H9 (cell line): ENCODE results near the gene RPGR. TPM values are rescaled to one million over a fixed set of nuclear protein-coding genes. Genes with fewer than 3 reads are reported as not detected.

Experiments used
- DNase-seq: peaks from one replicate; pipeline ENCODE4 v3.0.0-alpha.2; 2017
- H2AFZ ChIP-seq: one replicate; pipeline ENCODE4 v1.6.1; 2013; ENCODE audit warnings: mild to moderate bottlenecking, low read length, control low read depth, moderate library complexity
- H2AK5ac ChIP-seq: 2 replicates; pipeline ENCODE4 v1.6.1; 2013; ENCODE audit warnings: low read length, control low read depth, mixed read lengths; ENCODE audit not compliant: insufficient read length
- H2BK120ac ChIP-seq: one replicate; pipeline ENCODE4 v1.6.1; 2013; ENCODE audit warnings: low read depth, mild to moderate bottlenecking, low read length, control low read depth, inconsistent platforms; ENCODE audit not compliant: poor library complexity, severe bottlenecking
- H2BK12ac ChIP-seq: 2 replicates; pipeline ENCODE4 v1.6.1; 2013; ENCODE audit warnings: low read length, control low read depth, mixed read lengths, low read depth; ENCODE audit not compliant: insufficient read length
- H2BK15ac ChIP-seq: 2 replicates; pipeline ENCODE4 v1.6.1; 2013; ENCODE audit warnings: low read depth, low read length, control low read depth
- H2BK20ac ChIP-seq: one replicate; pipeline ENCODE4 v1.6.1; 2013; ENCODE audit warnings: low read depth, mild to moderate bottlenecking, low read length, control low read depth, inconsistent platforms; ENCODE audit not compliant: poor library complexity, severe bottlenecking
- H2BK5ac ChIP-seq: 2 replicates; pipeline ENCODE4 v1.6.1; 2013; ENCODE audit warnings: low read length, control low read depth, mixed read lengths; ENCODE audit not compliant: insufficient read length
- H3K14ac ChIP-seq: 2 replicates; pipeline ENCODE4 v1.6.1; 2013; ENCODE audit warnings: low read length, control low read depth; ENCODE audit not compliant: insufficient read depth
- H3K18ac ChIP-seq: 2 replicates; pipeline ENCODE4 v1.6.1; 2013; ENCODE audit warnings: low read depth, mild to moderate bottlenecking, mixed read lengths, low read length, control low read depth; ENCODE audit not compliant: insufficient read length
- H3K23ac ChIP-seq: 2 replicates; pipeline ENCODE4 v1.6.1; 2013; ENCODE audit warnings: low read length, control low read depth, mixed read lengths, low read depth; ENCODE audit not compliant: insufficient read length
- H3K23me2 ChIP-seq: 2 replicates; pipeline ENCODE4 v1.6.1; 2013; ENCODE audit warnings: low read depth, mild to moderate bottlenecking, mixed read lengths, low read length, control low read depth; ENCODE audit not compliant: insufficient read length, poor library complexity, severe bottlenecking
- H3K27ac ChIP-seq: 2 replicates; pipeline ENCODE4 v1.5.1; 2013; ENCODE audit warnings: low read length, control low read depth, mixed read lengths, low read depth; ENCODE audit not compliant: insufficient read length
- H3K27me3 ChIP-seq: 2 replicates; pipeline ENCODE4 v1.6.1; 2013; ENCODE audit warnings: low read length, control low read depth, inconsistent platforms; ENCODE audit not compliant: insufficient read depth
- H3K4ac ChIP-seq: 2 replicates; pipeline ENCODE4 v1.6.1; 2013; ENCODE audit warnings: low read depth, mild to moderate bottlenecking, control low read depth, inconsistent platforms, low read length, moderate library complexity
- H3K4me1 ChIP-seq: 2 replicates; pipeline ENCODE4 v1.6.1; 2013; ENCODE audit warnings: low read length, control low read depth, inconsistent platforms; ENCODE audit not compliant: insufficient read depth
- H3K4me2 ChIP-seq: 2 replicates; pipeline ENCODE4 v1.6.1; 2013; ENCODE audit warnings: low read length, control low read depth, mixed read lengths; ENCODE audit not compliant: insufficient read length, insufficient read depth
- H3K56ac ChIP-seq: 2 replicates; pipeline ENCODE4 v1.6.1; 2013; ENCODE audit warnings: low read depth, mild to moderate bottlenecking, mixed read lengths, low read length, control low read depth; ENCODE audit not compliant: insufficient read length
- H3K79me1 ChIP-seq: 2 replicates; pipeline ENCODE4 v1.6.1; 2013; ENCODE audit warnings: low read depth, mild to moderate bottlenecking, moderate library complexity, low read length, control low read depth, inconsistent platforms; ENCODE audit not compliant: insufficient read depth, poor library complexity, severe bottlenecking
- H3K79me2 ChIP-seq: 2 replicates; pipeline ENCODE4 v1.6.1; 2013; ENCODE audit warnings: low read length, control low read depth, inconsistent platforms; ENCODE audit not compliant: insufficient read depth
- H3K9ac ChIP-seq: 2 replicates; pipeline ENCODE4 v1.6.1; 2013; ENCODE audit warnings: low read length, control low read depth, mixed read lengths; ENCODE audit not compliant: insufficient read length; ENCODE audit errors: extremely low read depth
- H3K9me3 ChIP-seq: one replicate; pipeline ENCODE4 v1.6.1; 2013; ENCODE audit warnings: low read depth, low read length, inconsistent platforms; ENCODE audit not compliant: control insufficient read depth
- H3T11ph ChIP-seq: one replicate; pipeline ENCODE4 v1.6.1; 2013; ENCODE audit warnings: mild to moderate bottlenecking, low read length, control low read depth, inconsistent platforms
- H4K20me1 ChIP-seq: one replicate; pipeline ENCODE4 v1.6.1; 2013; ENCODE audit not compliant: control insufficient read depth, insufficient read length, insufficient read depth
- H4K5ac ChIP-seq: 2 replicates; pipeline ENCODE4 v1.6.1; 2013; ENCODE audit warnings: low read depth, mild to moderate bottlenecking, mixed read lengths, low read length, control low read depth; ENCODE audit not compliant: insufficient read length
- H4K8ac ChIP-seq: replicated peaks from 2 replicates; pipeline ENCODE4 v1.6.1; 2013; ENCODE audit warnings: low read length, control low read depth, mixed read lengths, low read depth; ENCODE audit not compliant: insufficient read length
- H4K91ac ChIP-seq: 2 replicates; pipeline ENCODE4 v1.6.1; 2013; ENCODE audit warnings: low read depth, mild to moderate bottlenecking, moderate library complexity, mixed read lengths, low read length, control low read depth; ENCODE audit not compliant: insufficient read length
- H3K27ac Mint-ChIP-seq, 3 experiments: 2 replicates in 2 of 3; 3 replicates in 1 of 3; pipeline ENCODE4 v1.8.0; 2020 to 2021; ENCODE audit warnings: mixed read lengths in 3 of 3, mild to moderate bottlenecking in 1 of 3, moderate library complexity in 1 of 3
- H3K27me3 Mint-ChIP-seq: 2 replicates; pipeline ENCODE4 v1.8.0; 2021; ENCODE audit warnings: low read depth, mild to moderate bottlenecking, moderate library complexity, mixed read lengths
- H3K36me3 Mint-ChIP-seq, 3 experiments: 2 replicates in 2 of 3; 3 replicates in 1 of 3; pipeline ENCODE4 v1.8.0; 2020 to 2021; ENCODE audit warnings: low read depth in 3 of 3, mixed read lengths in 3 of 3; ENCODE audit not compliant: insufficient read depth in 1 of 3
- H3K4me1 Mint-ChIP-seq, 2 experiments: 2 replicates each; pipeline ENCODE4 v1.8.0; 2020; ENCODE audit warnings: mixed read lengths in 2 of 2
- H3K4me3 Mint-ChIP-seq, 2 experiments: 2 replicates in 1 of 2; 3 replicates in 1 of 2; pipeline ENCODE4 v1.8.0; 2020 to 2021; ENCODE audit warnings: mild to moderate bottlenecking in 2 of 2, mixed read lengths in 2 of 2, moderate library complexity in 1 of 2
- H3K9me3 Mint-ChIP-seq, 2 experiments: 2 replicates in 1 of 2; 3 replicates in 1 of 2; pipeline ENCODE4 v1.8.0; 2020; ENCODE audit warnings: mild to moderate bottlenecking in 2 of 2, mixed read lengths in 2 of 2, moderate library complexity in 1 of 2
- CTCF ChIP-seq: fragments of 200-600 bp; sonication (generic); conservative IDR thresholded peaks from 3 replicates; pipeline ENCODE4 v1.8.0; 2021; ENCODE audit warnings: antibody characterized with exemption, mild to moderate bottlenecking
- WGBS: extraction: QIAGEN DNeasy Blood & Tissue Kit; methylation state at CpG from one replicate; pipeline ENCODE4 v1.1.7; 2013; ENCODE audit warnings: missing lambda C conversion rate, low lambda C conversion rate, mixed read lengths; ENCODE audit not compliant: insufficient read length; ENCODE audit errors: extremely low coverage; 5-methylcytosine and 5-hydroxymethylcytosine counted together
- total RNA-seq: library from RNA; stranded (reverse); gene quantifications from 2 replicates; pipeline ENCODE4 v1.2.1, GENCODE V29; 2021

The RPGR gene
- total RNA-seq, 1 experiment from 2014 or later: 7.3 TPM

- no CpG with 5 or more reads among the region's 5 CpGs for WGBS
- Mint-ChIP-seq H3K36me3 (peaks cover 0 to 2% (median 1%) of the 10 kb centered on the region in 3 experiments; a peak in 3 of 7 replicates), H3K9me3 (peaks cover 64 to 68% of the 10 kb centered on the region in 2 experiments), H3K4me1 (no peaks in the 10 kb centered on the region), H3K4me3 (no peak overlapping the region), H3K27ac (no peak overlapping the region), H3K27me3 (no peaks in the 10 kb centered on the region)
- Histone ChIP-seq H3K14ac (no peak overlapping the region), H3K27ac (no peak overlapping the region), H2BK120ac (no peak overlapping the region), H4K20me1 (no peaks in the 10 kb centered on the region), H3K79me1 (no peaks in the 10 kb centered on the region), H2AK5ac (no peak overlapping the region), H4K8ac (no peak overlapping the region), H4K91ac (no peak overlapping the region), H2BK5ac (no peak overlapping the region), H3K9me3 (no peaks in the 10 kb centered on the region), H2BK20ac (no peak overlapping the region), H2AFZ (no peak overlapping the region), H2BK15ac (no peak overlapping the region), H3K23ac (no peak overlapping the region), H3K23me2 (no peaks in the 10 kb centered on the region), H3K9ac (no peak overlapping the region), H3K4me2 (no peak overlapping the region), H3T11ph (no peak overlapping the region), H3K4me1 (no peaks in the 10 kb centered on the region), H4K5ac (no peak overlapping the region), H3K27me3 (no peaks in the 10 kb centered on the region), H3K79me2 (no peaks in the 10 kb centered on the region), H3K56ac (no peak overlapping the region), H2BK12ac (no peak overlapping the region), H3K4ac (no peak overlapping the region), H3K18ac (no peak overlapping the region)
- DNase-seq: no peak
- TF ChIP-seq CTCF: no peak
These were observed 18.8 kb upstream of the RPGR start for GRCh38 chrX:38346150-38346549.
